Measurements from ENCODE around the gene SOD2.

- TF ChIP-seq RAD21 (IDR thresholded peaks at IDR 0.05) (no peak), CTCF (IDR thresholded peaks at IDR 0.05; ENCODE audit: low read depth, low read length, missing input control) (no peak), SP1 (IDR thresholded peaks at IDR 0.05) (no peak), JUND (IDR thresholded peaks at IDR 0.05) (no peak)
These were observed 21.4 kb upstream of the SOD2 start for GRCh38 chr6:159714404-159714803.
